LHCN-M2 (cell line): ENCODE results near the gene RNF166. TPM values are rescaled to one million over a fixed set of nuclear protein-coding genes. Genes with fewer than 3 reads are reported as not detected.
A peak's percentile ranks its signal among the peaks of the same experiment; 100 is the strongest.
"Not testable (repeated sequence)": the region's sequence is repeated elsewhere in the genome, so short reads cannot be mapped to it uniquely, and the experiment has no call there.

Experiments
- DNase-seq: peaks from one replicate; pipeline ENCODE4 v3.0.0-alpha.2; 2012; ENCODE audit warnings: low read depth
- total RNA-seq: library from RNA; depleted of rRNA; stranded (reverse); fragments of >200 nt; gene quantifications from 2 replicates; pipeline ENCODE4 v1.2.3, GENCODE V29; 2014

Gene RNF166
- total RNA-seq, 1 experiment from 2014 or later, result 21.9 TPM

- DNase-seq, result no peak
Measured at GRCh38 chr16:88673716-88674379, 32.4 kb downstream of the RNF166 start.

DNA sequence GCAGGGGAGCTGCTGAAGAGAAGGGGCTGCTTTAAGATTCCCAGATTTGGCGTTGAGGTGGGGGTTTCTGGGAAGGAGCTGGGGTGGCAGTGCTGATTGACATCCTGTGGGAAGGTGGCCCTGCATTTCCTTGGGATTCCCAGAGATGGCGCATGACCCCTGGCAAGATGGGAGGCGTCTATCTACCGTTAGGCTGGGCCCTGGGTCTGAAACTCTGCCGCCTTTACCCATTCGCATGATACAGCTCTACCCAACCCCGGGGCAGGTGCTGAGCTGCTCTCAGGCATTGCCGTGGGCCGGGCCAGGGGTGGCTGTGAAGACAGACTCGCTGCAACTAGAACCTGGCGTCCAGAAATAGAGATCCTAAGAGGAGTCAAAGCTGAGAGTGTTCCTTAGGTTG lies 33.4 kb downstream of the RNF166 start:
- no peak for DNase-seq

DNA sequence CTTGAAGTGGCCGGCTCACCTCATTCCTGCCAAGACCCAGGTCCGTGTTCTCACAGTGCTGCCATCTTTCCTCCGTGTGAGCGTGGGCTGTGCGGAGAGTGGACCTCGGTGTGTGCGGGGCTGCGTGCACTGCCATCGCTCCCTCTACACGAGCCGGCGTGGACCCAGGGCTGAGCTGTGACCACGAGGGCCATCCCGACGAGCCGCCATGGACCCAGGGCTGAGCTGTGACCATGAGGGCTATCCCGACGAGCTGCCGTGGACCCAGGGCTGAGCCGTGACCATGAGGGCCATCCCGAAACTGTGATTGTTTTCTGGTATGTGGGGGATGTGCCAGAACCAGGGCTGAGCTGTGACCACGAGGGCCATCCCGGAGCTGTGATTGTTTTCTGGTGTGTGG lies 34.4 kb downstream of the RNF166 start:
- DNase-seq, result no peak

DNA sequence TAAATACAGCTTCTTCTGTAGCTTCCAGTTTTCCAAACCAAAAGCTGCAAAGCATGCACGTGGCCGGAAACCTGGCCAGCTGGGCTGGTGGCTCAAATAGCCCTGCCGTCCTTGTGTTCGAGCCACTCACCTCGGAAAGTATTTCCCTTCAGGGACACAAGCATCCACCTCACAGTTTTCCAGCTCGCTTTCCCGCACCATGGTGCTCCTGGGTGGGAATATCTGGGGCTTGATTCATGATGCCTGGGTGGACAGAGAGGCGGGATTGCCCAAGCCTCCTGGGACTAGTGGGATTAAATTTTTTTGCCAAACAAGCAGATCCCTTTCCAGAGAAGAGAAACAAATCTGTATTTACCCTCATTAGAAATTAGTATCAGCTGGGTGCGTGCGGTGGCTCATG lies 36.2 kb downstream of the RNF166 start:
- DNase-seq, result no peak

DNA sequence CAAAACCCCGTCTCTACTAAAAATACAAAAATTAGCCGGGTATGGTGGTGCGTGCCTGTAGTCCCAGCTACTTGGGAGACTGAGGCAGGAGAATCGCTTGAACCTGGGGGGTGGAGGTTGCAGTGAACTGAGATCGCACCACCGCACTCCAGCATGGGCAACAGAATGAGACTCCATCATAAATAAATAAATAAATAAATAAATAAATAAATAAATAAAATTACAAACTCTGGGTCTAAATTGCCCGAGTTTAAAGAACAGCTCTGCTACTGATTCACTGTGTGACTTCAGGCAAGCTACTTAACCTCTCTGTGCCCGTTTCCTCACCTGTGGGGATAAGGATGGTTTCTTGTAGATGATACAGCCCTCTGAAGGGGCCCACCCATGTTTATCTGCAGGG lies 36.7 kb downstream of the RNF166 start:
- not testable (repeated sequence) for DNase-seq

GRCh38 chr16:88667461-88667860 lies 38.7 kb downstream of the RNF166 start:
- DNase-seq, result no peak

DNA sequence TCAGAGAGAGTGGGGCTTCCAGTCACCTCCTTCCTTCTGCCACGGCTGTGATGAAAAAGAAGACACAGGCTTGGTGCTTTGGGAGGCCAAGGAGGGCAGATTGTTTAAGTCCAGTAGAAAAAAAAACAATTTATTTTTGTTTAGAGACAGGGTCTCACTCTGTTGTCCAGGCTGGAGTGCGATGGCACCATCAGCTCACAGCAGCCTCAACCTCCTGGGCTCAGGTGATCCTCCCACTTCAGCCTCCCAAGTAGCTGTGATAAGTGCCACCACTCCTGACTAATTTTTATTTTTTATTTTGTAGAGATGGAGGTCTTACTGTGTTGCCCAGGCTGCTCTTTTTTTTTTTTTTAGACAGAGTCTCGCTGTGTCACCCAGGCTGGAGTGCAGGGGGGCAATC lies 40.6 kb downstream of the RNF166 start:
- DNase-seq, result no peak

DNA sequence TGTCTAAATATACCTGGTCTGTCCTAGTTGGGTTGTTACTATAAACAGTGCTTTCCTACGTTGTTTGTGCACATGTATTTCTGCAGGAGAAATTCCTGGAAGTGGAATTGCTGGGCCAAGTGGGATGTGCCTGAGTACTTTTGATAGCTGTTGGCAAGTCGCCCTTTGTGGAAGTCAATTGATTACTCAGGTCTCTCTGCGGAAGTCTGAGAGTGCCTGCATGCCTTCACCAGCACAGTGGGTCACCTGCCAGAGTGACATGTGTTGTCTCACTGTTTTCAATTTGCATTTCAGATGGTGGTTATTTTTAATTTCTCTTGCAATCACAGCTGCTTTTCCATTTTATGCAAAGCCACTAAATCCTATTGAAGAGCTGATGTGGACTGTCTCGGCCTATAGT lies 41.1 kb downstream of the RNF166 start:
- no peak for DNase-seq

GRCh38 chr16:88662843-88663606 lies 43.2 kb downstream of the RNF166 start, which contains the start of gene MVD:
Gene MVD, minus strand, starts transcription at chr16:88663091. Its CDS starts 11 bp downstream, at chr16:88663080.
- DNase-seq, result peak; percentile 96

DNA sequence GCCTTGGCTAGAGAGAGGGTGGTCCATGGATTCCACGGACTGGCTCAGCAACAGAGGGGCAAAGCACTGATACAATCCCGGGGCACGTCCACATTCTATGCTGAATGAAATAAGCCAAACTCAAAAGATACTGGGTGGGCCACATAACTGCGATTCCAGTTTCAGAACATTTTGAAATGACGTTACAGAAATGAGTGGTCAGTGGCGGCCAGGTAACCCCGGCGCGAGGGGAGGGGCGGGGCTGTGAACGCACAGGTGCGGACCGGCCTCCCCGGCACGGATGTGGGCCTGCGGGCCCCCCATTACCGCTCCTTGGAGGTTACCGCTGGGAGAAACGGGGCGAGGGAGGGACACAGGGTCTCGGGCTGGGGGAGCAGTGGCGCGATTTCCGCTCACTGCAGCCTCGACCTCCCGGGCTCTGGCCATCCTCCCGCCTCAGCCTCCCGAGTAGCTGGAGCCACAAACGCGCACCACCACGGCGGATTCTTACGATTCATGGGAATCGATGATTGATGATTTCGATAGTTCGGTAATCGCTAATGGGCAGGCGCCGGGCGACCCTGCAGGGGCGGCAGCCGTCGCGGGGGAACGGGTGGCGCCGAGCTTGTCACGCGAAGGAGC lies 43.9 kb downstream of the RNF166 start:
- DNase-seq, result no peak

DNA sequence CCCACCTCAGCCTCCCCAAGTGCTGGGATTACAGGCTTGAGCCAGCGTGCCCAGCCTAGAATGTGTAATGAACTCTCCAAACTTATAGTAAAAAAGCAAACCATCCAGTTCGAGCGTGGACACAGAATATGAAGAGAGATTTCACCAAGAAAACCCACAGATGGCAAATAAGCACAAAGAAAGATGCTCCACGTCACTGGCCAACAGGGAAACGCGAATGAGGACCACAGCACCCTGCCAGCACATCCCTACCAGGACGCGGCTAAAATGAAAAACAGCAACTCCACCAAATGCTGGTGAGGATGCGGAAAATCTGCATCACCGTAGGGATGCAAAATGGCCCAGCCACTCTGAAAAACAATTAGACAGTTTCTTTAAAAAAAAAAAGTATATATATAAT lies 44.7 kb downstream of the RNF166 start:
- no peak for DNase-seq

- no peak for DNase-seq
Measured at GRCh38 chr16:88659160-88659559, 47.0 kb downstream of the RNF166 start.

- DNase-seq, result no peak
Measured at GRCh38 chr16:88658714-88659113, 47.5 kb downstream of the RNF166 start.

- no peak for DNase-seq
Measured at GRCh38 chr16:88657371-88657770, 48.8 kb downstream of the RNF166 start.

GRCh38 chr16:88656291-88656980 lies 49.8 kb downstream of the RNF166 start:
- no peak for DNase-seq

GRCh38 chr16:88655733-88656281 lies 50.4 kb downstream of the RNF166 start:
- no peak for DNase-seq

DNA sequence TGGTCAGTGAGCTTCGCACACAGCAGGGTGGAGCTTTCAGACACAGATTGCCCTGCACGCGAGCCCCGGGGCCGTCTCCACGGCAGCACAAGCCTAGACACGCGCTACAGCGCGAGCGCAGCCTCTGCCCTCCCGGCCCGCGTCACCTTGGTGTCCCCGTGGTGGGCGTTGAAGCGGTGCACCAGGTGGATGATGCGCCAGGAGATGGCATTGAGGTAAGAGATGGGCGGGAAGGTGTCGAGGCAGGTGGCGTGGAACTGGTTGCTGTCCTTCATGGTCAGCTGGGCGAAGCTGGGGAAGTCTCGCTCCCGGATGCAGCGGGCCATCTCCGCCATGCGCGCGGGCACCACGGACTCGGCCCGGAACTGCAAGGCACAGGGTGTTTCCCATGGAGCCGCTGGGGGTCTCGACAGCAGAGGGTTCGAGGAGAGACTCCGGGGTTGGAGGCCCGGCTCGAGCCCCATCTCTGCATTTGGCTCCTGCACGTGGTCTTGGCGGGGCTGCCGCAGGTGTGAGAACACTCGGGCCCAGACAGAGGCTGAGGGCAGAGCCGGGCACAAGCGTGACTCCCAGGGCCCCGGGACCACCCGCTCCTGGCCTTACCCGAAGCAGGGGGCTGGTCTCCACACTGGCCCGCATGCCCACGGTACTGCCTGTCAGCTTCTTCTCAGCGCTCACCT lies 51.0 kb downstream of the RNF166 start:
- DNase-seq, result no peak

DNA sequence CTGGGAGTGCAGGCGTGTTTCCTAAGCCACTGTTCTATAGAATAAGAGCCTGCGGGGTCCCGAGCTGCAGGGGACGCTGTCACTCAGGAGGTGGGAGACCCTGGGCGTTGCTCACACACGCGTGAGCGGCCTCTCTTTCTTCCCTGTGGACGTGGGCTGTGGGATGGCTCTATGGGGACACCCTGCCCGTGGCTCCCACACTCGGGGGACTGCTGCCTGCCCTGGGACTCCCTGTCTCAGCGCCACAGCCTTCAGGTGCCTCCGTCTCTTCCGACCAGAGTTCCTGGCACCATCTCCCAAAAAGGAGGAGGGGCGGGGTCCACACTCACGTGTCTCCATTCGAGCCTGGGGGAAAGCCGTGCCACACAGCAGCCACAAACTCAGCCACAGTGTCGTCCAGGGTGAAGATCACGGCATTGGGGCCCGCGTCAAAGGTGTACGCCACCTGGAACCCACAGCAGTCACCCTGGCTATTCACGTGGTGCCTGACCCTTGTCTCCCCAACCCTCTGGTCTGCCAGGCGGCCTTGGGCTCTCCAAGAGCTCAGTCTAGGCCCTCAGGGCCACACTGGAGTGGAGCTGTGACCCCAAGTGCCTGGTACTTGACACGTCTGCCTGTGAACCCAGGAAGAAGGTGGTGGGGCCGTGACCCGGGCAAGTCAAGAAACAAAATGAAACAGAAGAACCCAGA lies 51.7 kb downstream of the RNF166 start:
- DNase-seq, result no peak

GRCh38 chr16:88653596-88654362 lies 52.4 kb downstream of the RNF166 start:
- no peak for DNase-seq

- DNase-seq, result no peak
Measured at GRCh38 chr16:88653101-88653500, 53.1 kb downstream of the RNF166 start.
